ENCODE results near the gene EDN3. TPM values are rescaled to one million over a fixed set of nuclear protein-coding genes. Genes with fewer than 3 reads are reported as not detected.

The EDN3 gene
- total RNA-seq, 1 donor from 2014 or later = not detected

DNA sequence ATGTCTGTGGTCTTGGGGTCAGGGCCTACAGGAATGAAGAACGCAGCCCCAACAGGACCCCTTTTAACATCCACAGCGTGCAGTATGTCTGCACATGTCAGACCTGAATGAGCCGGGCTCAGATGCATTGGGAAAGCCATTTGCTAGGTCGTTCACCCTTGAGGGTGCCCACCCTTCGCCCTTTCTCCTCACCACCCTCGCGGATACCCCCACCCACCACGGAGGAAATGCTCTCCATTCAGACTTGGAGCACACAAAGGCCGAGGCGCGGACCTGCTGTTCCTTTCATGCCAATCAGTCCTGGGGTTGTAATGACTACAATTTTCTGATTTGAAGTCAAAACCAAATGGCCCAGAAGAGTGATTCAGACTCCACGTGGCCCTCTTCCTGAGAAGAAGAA lies 62.7 kb downstream of the EDN3 start:
- no peaks in the 10 kb centered on the region for H3K36me3 ChIP-seq (ENCODE audit: control insufficient read depth, insufficient read depth, low read length)
- H3K27me3 ChIP-seq (ENCODE audit: control insufficient read depth, insufficient read depth, low read length) = no peaks in the 10 kb centered on the region
- no peak overlapping the region for H3K4me3 ChIP-seq (ENCODE audit: low read depth, low read length)
- TF ChIP-seq CTCF (IDR thresholded peaks at IDR 0.05; ENCODE audit: insufficient read depth, low read length, poor library complexity, severe bottlenecking) = no peak
- DNase-seq (ENCODE audit: low read depth) = no peak

DNA sequence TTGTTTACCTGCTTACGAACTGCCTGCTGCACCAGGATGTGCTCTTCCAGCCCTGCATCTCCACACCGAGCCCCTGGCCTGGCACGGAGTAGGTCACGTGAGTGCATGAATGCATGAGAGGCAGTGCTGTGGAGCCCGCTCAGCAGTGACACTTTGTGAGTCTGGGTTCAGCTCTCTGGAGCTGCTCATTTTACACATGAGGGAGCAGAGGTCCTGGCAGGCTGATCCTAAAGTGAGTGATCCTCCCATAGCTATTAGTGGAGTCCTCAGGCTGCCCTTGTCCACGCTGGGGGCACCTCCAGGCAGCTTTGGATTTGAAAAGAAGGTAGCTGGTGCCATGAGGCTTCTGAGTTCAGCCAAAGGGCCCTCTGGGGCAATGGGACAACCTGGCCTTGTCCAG lies 64.2 kb downstream of the EDN3 start:
- TF ChIP-seq CTCF (IDR thresholded peaks at IDR 0.05; ENCODE audit: insufficient read depth, low read length, poor library complexity, severe bottlenecking) = no peak
- H3K27me3 ChIP-seq (ENCODE audit: control insufficient read depth, insufficient read depth, low read length) = no peaks in the 10 kb centered on the region
- no peak overlapping the region for H3K4me3 ChIP-seq (ENCODE audit: low read depth, low read length)
- no peak for DNase-seq (ENCODE audit: low read depth)
- H3K36me3 ChIP-seq (ENCODE audit: control insufficient read depth, insufficient read depth, low read length) = no peaks in the 10 kb centered on the region

DNA sequence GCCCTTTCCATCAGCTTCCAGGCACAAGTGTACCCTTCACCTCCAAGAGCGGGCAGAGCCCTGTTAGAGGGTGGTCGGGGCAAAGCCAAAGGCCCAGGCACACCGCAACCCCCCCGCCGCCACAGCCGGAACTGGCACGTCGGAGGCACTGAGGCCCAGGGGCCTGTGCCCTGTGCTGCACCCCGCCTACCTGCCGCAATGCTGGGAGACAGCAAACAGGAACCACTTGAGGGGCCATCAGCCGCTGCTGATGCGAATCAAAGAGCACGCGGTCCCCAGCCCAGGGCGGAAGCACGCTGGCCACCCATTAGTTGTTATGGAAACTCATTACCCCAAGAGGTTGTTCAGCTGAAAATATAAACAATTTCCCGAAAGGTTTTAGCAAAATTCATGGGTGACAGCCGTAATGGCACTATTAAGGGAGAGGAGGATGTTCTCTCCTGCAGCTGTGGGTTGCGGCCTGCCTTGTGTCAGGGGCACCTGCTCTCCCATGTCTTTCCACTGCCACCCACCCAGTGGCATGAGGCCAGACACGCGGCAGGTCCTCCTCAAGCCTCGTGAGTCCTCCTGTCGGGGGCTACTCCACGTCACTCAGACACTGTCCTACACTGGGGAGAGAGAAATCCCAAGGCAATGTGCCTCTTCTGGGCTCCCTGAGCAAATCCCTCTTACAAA lies 65.3 kb downstream of the EDN3 start:
- no peaks in the 10 kb centered on the region for H3K36me3 ChIP-seq (ENCODE audit: control insufficient read depth, insufficient read depth, low read length)
- TF ChIP-seq CTCF (IDR thresholded peaks at IDR 0.05; ENCODE audit: insufficient read depth, low read length, poor library complexity, severe bottlenecking) = no peak
- no peak for DNase-seq (ENCODE audit: low read depth)
- no peak overlapping the region for H3K4me3 ChIP-seq (ENCODE audit: low read depth, low read length)
- no peaks in the 10 kb centered on the region for H3K27me3 ChIP-seq (ENCODE audit: control insufficient read depth, insufficient read depth, low read length)

DNA sequence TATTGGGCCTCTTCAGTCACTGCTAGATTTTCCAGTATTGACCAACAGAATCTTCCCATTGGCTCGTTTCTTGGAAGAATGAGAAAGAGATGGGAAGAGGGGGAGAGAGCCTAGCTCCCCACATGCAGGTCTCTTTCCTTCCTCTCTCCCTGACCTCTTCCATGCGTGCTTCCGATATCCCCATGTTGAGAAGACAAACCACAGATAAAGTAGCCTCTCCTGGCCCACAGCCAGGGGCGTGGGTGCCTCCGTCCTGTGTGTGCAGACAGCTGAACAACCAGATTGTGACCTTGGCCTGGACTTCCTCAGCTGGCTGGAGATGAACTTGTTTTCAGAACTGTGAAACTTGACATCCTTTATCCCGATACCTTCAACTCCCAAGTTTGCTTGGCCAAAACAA lies 71.0 kb downstream of the EDN3 start:
- Histone ChIP-seq H3K27me3 (ENCODE audit: control insufficient read depth, insufficient read depth, low read length) (no peaks in the 10 kb centered on the region), H3K4me3 (ENCODE audit: low read depth, low read length) (no peak overlapping the region), H3K36me3 (ENCODE audit: control insufficient read depth, insufficient read depth, low read length) (no peaks in the 10 kb centered on the region)
- no peak for TF ChIP-seq CTCF (IDR thresholded peaks at IDR 0.05; ENCODE audit: insufficient read depth, low read length, poor library complexity, severe bottlenecking)
- no peak for DNase-seq (ENCODE audit: low read depth)

DNA sequence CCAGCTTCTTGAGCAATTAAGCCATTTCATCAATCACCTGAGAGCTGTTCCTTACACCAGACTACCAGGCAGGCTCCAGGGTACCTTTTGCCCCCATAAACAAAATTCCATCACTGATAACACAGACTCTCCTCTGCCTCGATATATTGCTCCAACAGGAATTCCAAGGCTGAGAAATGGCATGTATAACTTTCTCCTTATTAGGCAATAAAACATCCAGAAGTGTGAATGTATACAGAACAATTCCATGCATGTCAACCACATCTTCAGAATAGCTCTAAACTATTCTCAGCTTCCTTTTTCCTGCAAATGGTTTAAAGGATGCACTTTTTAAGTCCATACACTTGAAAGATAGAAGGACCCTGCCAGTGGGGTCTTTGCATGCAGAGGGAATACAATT lies 73.8 kb downstream of the EDN3 start:
- DNase-seq (ENCODE audit: low read depth) = no peak
- no peaks in the 10 kb centered on the region for H3K36me3 ChIP-seq (ENCODE audit: control insufficient read depth, insufficient read depth, low read length)
- H3K4me3 ChIP-seq (ENCODE audit: low read depth, low read length) = no peak overlapping the region
- H3K27me3 ChIP-seq (ENCODE audit: control insufficient read depth, insufficient read depth, low read length) = no peaks in the 10 kb centered on the region
- TF ChIP-seq CTCF (IDR thresholded peaks at IDR 0.05; ENCODE audit: insufficient read depth, low read length, poor library complexity, severe bottlenecking) = no peak

GRCh38 chr20:59375541-59375940 lies 75.1 kb downstream of the EDN3 start:
- Histone ChIP-seq H3K4me3 (ENCODE audit: low read depth, low read length) (no peak overlapping the region), H3K27me3 (ENCODE audit: control insufficient read depth, insufficient read depth, low read length) (no peaks in the 10 kb centered on the region), H3K36me3 (ENCODE audit: control insufficient read depth, insufficient read depth, low read length) (no peaks in the 10 kb centered on the region)
- TF ChIP-seq CTCF (IDR thresholded peaks at IDR 0.05; ENCODE audit: insufficient read depth, low read length, poor library complexity, severe bottlenecking) = no peak
- DNase-seq (ENCODE audit: low read depth) = no peak

All from kidney epithelial cell (primary cell).